Progenitor cell of endocrine pancreas (in vitro differentiated cells): ENCODE measurements around the gene LPP. TPM values are rescaled to one million over a fixed set of nuclear protein-coding genes. Genes with fewer than 3 reads are reported as not detected.

Experiments
- DNase-seq: peaks from one replicate; pipeline ENCODE4 v3.0.0; 2021; ENCODE audit warnings: low spot score; ENCODE audit not compliant: unreplicated experiment
- H3K27ac Mint-ChIP-seq: 2 replicates; pipeline ENCODE4 v1.8.0; 2021; ENCODE audit warnings: mild to moderate bottlenecking, moderate library complexity, mixed read lengths
- H3K27me3 Mint-ChIP-seq: 2 replicates; pipeline ENCODE4 v1.8.0; 2021; ENCODE audit warnings: mixed read lengths
- H3K36me3 Mint-ChIP-seq: 2 replicates; pipeline ENCODE4 v1.8.0; 2022; ENCODE audit warnings: mixed read lengths; ENCODE audit not compliant: insufficient read depth
- H3K4me1 Mint-ChIP-seq: 2 replicates; pipeline ENCODE4 v1.8.0; 2021; ENCODE audit warnings: low read depth, mixed read lengths
- H3K4me3 Mint-ChIP-seq: 2 replicates; pipeline ENCODE4 v1.8.0; 2021; ENCODE audit warnings: low read depth, mild to moderate bottlenecking, moderate library complexity, mixed read lengths
- H3K9me3 Mint-ChIP-seq: 2 replicates; pipeline ENCODE4 v1.8.0; 2021; ENCODE audit warnings: low read depth, mixed read lengths
- CTCF ChIP-seq: fragments of 200-600 bp; sonication (generic); IDR thresholded peaks from one replicate; pipeline ENCODE4 v1.5.0; 2021; ENCODE audit warnings: antibody characterized with exemption, mild to moderate bottlenecking; ENCODE audit not compliant: unreplicated experiment
- total RNA-seq: library from RNA; stranded (reverse); gene quantifications from 2 replicates; pipeline ENCODE4 v1.2.1, GENCODE V29; 2021

LPP gene
- total RNA-seq, 1 donor from 2014 or later = 131 TPM

- DNase-seq = no peak
- H3K36me3 Mint-ChIP-seq = no peaks in the 10 kb centered on the region
- no peaks in the 10 kb centered on the region for H3K4me1 Mint-ChIP-seq
- no peak overlapping the region for H3K27ac Mint-ChIP-seq
- TF ChIP-seq CTCF = no peak
- peaks cover 3% of the 10 kb centered on the region for H3K27me3 Mint-ChIP-seq
- no peak overlapping the region for H3K4me3 Mint-ChIP-seq
- no peaks in the 10 kb centered on the region for H3K9me3 Mint-ChIP-seq
These were observed 18.7 kb upstream of the LPP start for GRCh38 chr3:188135271-188135670.

- no peaks in the 10 kb centered on the region for H3K9me3 Mint-ChIP-seq
- no peak overlapping the region for H3K4me3 Mint-ChIP-seq
- no peaks in the 10 kb centered on the region for H3K36me3 Mint-ChIP-seq
- H3K27me3 Mint-ChIP-seq = peaks cover 8% of the 10 kb centered on the region
- TF ChIP-seq CTCF = no peak
- H3K4me1 Mint-ChIP-seq = no peaks in the 10 kb centered on the region
- no peak overlapping the region for H3K27ac Mint-ChIP-seq
- no peak for DNase-seq
These were observed 16.9 kb upstream of the LPP start for GRCh38 chr3:188137051-188137450.

DNA sequence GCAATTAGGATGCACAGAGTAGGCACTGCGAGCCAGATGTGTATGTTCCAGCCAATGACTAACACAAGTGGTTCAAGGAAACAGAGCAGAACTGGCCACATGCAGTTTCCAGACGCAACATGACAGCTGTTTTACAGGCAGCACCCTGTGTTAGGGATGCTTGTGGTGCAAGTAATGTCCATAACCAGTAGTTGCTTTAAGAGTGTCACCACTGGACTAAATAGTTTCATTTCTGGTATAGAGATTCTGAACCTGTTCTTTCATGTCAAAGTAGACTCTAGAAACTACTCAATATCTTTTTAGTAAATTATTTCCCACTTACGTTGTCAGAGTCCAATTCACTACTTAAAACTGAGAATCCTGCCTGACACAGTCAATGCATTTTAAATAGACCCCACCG is 14.5 kb upstream of the LPP start:
- DNase-seq = no peak
- peaks cover 11% of the 10 kb centered on the region for H3K27me3 Mint-ChIP-seq
- H3K9me3 Mint-ChIP-seq = no peaks in the 10 kb centered on the region
- TF ChIP-seq CTCF = no peak
- H3K27ac Mint-ChIP-seq = no peak overlapping the region
- no peaks in the 10 kb centered on the region for H3K4me1 Mint-ChIP-seq
- no peaks in the 10 kb centered on the region for H3K36me3 Mint-ChIP-seq
- H3K4me3 Mint-ChIP-seq = no peak overlapping the region

- Mint-ChIP-seq H3K4me1 (no peaks in the 10 kb centered on the region), H3K27me3 (peaks cover 5% of the 10 kb centered on the region), H3K4me3 (no peak overlapping the region), H3K36me3 (no peaks in the 10 kb centered on the region), H3K9me3 (no peaks in the 10 kb centered on the region), H3K27ac (no peak overlapping the region)
- TF ChIP-seq CTCF = no peak
- no peak for DNase-seq
These were observed 7.7 kb upstream of the LPP start for GRCh38 chr3:188146219-188146618.

DNA sequence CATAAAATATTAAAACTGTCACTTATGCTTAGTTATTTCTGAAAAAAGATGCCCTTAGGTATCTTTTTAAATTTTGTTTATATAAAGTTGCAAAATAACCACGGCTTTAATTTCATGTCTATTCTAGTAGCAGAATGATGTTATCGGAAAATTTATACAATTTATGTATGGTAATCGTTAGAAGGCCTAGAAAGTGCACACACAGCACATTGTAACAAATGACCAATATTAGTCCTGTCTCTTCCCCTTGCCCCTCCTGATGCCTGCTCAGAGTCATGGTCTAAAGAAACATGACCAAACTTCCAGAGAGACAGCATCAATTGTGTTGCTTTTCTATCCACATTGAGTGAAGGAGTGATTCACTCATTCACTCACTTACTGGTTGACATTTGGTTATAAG is 6.2 kb upstream of the LPP start:
- no peak for DNase-seq
- Mint-ChIP-seq H3K27ac (no peak overlapping the region), H3K36me3 (no peaks in the 10 kb centered on the region), H3K4me1 (peaks cover 6% of the 10 kb centered on the region), H3K9me3 (no peaks in the 10 kb centered on the region), H3K4me3 (no peak overlapping the region), H3K27me3 (no peaks in the 10 kb centered on the region)
- TF ChIP-seq CTCF = no peak

DNA sequence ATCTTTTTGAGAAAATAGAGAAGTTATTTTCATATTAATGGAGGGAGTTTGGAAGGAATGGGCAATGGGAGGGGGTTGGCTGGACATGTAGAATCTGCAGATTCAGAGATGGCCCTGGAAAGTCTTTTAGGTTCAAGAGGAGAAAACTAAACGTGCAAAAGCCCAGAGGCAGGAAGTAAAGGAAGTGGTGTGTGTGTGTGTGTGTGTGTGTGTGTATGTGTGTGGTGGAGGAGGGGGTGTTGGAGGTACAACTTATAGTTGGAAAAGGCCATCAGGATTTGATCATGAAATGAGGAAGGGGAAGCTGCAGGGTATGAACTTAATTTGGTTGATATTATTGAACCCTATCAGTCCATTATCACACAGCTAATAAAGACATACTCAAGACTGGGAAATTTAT is 5.6 kb upstream of the LPP start:
- H3K9me3 Mint-ChIP-seq = no peaks in the 10 kb centered on the region
- H3K27me3 Mint-ChIP-seq = no peaks in the 10 kb centered on the region
- no peak overlapping the region for H3K4me3 Mint-ChIP-seq
- TF ChIP-seq CTCF = no peak
- no peaks in the 10 kb centered on the region for H3K36me3 Mint-ChIP-seq
- DNase-seq = no peak
- peaks cover 10% of the 10 kb centered on the region for H3K4me1 Mint-ChIP-seq
- no peak overlapping the region for H3K27ac Mint-ChIP-seq
